RPMI7951 (cell line): ENCODE results near the gene OLFM2. TPM values are rescaled to one million over a fixed set of nuclear protein-coding genes. Genes with fewer than 3 reads are reported as not detected.

Experiments
- DNase-seq: peaks from one replicate; pipeline ENCODE4 v3.0.0-alpha.2; 2012; ENCODE audit warnings: low read depth
- total RNA-seq: library from RNA; depleted of rRNA; stranded (reverse); fragments of >200 nt; shearing (Covaris generic); gene quantifications from 2 replicates; pipeline ENCODE4 v1.2.3, GENCODE V29; 2014

Gene OLFM2
- total RNA-seq, 1 experiment from 2014 or later, result 1.4 TPM

DNA sequence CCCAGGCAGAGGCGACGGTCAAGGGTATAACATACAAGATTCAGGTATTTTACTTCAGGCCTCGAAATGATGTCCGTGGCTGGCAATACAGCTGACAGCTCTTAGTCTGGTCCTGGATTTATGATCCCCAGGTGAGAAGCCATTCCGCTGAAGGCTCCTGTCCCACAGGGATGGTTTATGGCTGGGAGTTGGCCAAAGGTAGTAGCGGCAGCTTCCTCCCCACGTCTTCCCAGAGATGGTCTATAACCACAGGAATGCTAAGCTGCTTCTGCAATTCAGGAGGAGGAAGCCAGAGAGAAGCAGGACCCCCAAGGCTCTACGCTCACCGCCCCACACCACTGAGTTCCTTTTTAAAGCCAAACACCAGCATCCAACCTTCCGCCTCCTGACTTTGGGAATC is 27.1 kb downstream of the OLFM2 start:
- DNase-seq, result no peak

DNA sequence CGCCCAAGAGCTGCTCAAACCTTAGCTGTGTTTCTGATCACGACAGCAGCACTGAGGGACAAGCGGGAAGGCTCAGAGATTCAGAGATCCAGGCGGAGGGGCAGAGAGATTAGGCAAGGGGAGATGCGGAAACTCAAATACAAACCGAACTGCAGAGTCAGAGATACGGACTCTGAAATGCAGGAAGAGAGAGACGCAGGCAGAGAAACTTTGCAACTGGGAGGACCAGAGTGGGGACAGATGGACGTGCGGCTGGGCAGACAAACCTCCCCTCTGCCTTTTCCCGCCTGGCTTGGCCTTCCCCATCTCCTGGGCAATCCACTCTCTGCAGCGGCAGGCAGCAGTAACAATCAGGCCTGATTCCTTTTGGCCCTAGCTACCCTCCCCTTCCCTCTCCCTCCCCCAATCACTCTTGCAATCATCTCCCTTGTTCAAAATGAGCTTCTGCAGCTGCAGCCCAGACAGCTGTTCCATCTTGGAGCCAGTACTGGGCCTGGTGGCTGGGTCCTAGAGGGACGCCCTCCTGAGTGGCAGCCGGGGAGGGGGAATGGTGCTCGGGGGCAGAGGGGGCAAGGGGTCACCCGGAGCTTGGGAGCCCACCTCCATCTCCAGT is 29.7 kb downstream of the OLFM2 start:
- no peak for DNase-seq

DNA sequence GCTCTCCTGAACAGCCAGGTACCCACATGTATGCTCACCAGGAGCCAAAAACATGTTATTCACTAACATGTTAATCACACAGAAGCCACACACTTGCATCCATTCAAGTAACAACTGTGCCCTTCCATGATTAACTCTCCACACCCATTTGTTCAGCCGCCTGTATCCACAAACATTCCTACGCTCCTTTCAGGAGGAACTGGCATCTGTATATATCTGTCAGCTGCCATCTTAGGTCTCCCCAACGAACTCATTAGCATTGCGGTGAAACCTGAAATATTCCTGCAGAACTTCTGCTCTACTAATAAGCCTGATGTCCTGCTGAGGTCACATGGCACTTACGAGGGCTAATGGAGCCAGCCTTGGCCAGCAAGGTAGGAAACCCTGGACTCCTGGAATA is 33.0 kb downstream of the OLFM2 start:
- no peak for DNase-seq

DNA sequence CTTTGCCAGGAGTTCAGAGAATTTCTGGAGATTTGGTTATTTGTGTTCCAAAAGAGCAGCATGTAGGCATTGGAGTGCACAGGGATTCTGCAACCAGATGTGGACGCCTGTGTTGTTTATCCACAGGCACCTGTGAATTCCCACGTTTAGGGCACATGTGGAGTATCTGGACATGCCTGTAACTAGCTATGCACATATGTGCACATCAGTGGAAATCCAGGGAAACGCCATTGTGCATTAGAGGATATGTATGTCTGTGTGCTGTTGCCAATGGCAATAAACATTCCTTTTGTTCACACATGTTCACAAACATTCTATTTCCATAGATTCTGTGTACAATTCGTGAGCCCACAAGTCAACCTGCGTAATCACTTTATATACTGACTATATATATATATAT is 34.7 kb downstream of the OLFM2 start:
- DNase-seq, result no peak

DNA sequence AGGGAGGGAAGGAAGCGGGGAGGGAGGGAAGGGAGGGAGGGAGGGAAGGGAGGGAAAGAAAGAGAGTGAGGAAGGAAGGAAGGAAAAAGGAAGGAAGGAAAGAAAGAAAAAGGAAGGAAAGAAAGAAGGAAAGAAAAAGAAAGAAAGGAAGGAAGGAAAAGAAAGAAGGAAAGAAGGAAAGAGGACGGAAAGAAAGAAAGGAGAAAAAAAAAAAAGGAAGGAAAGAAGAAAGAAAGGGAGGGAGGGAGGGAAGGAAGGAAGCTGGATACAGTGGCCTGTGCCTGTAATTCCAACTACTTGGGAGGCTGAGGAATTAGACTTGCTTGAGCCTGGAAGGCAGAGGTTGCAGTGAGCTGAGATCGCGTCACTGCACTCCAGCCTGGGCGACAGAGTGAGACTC is 35.3 kb downstream of the OLFM2 start:
- DNase-seq, result no peak

DNA sequence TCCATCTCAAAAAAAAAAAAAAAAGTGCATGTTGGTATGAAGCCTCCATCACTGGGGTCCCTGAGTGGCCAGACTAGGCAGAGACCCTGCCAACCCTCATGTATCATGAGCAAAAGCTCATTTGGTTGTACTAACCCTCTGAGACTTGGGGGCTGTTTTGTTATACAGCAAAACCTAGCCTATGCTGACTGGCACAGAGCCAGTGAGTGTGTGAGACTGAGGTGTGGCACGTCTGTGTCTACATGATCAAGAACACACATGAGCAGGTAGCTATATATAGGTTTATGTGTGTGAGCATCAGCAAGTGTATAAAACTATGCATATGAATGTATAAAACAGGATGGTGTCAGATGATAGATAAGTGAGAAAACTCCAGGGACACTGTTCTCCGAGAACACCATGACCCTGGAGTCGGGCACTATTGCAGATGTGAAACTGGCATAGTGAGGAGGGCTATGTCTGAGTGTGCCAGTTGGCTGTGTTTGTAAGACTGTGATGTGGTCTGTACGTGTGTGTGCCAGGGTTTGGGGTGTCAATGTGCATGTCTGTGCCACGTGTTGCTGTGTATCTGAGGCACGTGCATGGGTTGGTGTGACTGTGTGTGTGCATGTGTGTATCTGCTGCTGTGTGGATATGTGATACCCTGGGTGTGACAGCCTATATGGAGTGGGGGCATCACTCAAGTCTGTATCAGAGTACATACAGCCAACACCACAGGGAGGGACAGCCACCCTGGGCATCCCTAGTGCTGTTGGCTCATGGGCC is 44.5 kb downstream of the OLFM2 start:
- no peak for DNase-seq

DNA sequence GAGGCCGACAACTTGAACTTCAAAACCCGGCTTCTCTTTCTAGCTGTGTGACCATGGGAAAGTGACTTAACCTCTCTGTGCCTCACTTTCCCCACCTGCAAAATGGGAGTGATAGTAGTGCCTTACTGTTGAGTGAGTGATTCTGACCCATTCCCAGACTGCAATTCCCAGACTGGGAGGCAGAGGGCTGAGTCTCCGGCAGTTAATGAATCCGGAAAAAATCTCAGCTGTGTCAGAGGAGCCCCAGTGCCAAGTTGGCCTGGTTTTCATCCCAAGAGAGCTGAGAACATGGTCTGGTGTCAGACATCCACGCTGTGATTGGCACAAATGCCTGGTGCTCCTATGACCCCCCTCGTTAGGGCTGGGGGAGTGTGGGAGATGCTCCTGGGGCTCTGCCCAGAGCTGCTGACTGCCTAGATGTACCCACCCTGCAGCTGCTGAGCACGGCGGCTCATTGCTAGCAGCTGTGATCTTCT is 51.2 kb downstream of the OLFM2 start:
- DNase-seq, result no peak

DNA sequence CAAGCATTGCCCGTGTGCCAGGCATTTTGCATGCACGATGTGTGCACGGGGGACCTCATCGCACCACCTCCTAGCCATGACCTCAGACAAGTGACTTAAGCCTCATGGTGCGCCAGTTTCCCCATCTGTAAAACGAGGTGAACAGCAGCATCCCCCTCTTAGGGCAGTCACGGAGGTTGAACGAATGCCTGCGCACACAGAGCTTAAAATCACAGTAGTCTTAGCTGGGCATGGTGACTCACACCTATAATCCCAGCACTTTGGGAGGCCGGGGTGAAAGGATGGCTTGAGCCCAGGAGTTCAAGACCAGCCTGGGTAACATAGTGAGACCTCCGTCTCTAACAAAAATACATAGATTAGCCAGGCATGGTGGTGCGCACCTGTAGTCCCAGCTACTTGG is 52.6 kb downstream of the OLFM2 start:
- no peak for DNase-seq

DNA sequence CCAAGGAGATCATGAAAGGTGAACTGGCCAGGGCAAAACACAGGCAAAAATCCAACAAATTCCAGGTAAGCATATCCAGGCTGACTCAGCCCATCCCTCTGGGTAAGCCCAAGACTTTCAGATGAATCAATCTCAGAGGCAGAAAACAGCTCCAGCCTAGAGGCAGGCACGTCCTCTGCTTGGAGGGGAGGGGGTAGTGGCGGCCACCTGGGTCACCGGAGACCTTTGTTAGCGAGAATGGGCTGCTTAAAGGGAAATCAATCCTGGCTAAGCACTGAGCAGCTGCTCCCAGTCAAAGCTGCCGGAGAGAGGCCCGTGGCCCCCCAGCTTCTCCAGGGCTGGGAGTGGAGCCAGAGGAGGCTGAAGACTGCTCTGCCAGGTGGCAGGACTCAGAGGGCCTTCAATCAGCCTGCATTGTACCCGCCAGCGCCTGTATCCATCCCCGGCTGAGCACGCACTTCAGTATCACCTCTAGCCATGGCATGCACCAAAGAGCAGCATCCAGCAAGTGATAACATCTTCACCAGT is 53.0 kb downstream of the OLFM2 start:
- DNase-seq, result peak; percentile 13

DNA sequence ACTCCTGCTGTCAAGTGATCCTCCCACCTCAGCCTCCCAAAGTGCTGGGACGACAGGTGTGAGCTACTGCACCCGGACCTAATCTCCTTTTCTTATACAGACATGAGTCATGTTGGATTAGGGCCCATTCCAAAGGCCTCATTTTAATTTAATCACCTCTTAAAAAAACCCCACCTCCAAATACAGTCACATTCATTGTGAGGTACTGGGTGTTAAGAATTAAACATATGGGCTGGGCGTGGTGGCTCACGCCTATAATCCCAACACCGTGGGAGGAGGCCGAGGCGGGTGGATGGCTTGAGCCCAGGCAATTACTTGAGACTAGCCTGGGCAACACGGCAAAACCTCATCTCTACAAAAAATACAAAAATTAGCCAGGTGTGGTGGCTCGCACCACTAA is 54.6 kb downstream of the OLFM2 start:
- no peak for DNase-seq

DNA sequence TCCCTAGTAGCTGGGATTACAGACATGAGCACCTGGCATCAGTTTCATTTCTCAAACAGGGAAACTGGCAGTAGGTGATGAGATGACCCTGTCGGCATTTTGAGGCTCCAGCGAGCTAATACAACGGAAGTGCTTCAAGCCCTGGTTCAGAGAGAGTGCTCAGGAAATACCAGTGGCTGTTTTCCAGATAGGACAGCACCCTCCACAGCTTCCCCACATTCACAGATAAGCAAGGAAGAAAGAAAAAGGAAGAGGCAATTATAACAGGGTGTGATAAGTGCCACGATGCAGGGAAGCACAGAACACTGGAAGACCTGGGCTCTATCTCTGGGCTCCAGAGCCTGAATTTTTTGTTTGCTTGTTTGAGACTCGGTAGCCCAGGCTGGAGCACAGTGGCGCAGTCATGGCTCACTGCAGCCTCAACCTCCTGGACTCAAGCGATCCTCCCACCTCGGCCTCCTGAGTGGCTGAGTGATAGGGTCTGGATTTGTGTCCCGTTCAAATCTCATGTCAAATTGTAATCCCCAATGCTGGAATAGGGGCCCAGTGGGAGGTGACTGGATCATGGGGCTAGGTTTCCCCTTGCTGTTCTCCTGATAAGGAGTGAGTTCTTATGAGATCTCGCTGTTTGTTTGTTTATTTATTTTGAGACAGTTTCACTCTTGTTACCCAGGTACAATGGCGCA is 57.7 kb downstream of the OLFM2 start:
- DNase-seq, result peak; percentile 35

DNA sequence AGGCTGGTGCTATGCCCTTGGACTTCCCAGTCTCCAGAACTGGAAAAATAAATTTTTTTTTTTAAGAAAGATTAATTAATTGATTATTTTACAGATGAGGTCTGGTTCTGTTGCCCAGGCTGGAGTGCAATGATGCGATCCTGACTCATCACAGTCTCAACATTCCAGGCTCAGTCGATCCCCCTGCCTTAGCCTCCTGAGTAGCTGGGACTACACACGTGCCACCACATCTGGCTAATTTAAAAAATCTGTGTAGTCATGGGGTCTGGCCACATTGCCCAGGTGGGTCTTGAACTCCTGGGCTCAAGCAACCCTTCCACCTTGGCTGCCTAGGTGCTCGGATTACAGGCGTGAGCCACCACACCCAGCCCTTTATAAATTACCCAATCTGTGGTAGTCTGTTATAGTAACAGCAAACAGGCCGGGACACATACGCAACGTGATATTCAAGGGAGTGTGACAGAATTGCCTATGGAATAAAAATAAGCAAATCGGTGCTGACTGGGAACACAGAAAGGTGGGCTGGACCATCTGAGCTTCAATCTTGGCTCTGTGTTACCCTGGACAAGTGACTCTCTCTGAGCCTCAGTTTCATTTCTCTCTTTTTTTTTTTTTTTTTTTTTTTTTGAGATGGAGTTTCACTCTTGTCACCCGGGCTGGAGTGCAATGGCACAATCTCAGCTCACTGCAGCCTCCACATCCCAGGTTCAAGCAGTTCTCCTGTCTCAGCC is 58.4 kb downstream of the OLFM2 start:
- peak; percentile 66 for DNase-seq

DNA sequence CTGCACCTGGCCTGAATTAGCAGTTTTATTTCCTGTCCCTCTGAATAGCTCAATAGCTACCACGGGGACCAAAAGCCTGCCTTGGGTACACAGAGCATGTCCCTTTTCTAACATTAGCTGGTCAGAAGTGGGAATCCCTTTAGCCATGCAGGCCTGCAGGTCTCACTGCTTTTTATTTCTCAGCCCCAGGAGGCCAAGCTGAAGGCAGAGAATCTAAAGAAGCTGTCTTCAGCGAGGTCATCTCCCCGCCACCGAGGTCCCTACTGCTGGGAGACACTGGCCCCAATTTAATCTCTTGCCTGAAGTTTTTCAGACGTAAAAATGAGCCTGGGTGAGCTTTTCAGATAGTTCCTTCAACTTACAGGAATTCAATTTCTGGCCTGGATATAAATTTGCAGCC is 60.5 kb downstream of the OLFM2 start:
- no peak for DNase-seq

DNA sequence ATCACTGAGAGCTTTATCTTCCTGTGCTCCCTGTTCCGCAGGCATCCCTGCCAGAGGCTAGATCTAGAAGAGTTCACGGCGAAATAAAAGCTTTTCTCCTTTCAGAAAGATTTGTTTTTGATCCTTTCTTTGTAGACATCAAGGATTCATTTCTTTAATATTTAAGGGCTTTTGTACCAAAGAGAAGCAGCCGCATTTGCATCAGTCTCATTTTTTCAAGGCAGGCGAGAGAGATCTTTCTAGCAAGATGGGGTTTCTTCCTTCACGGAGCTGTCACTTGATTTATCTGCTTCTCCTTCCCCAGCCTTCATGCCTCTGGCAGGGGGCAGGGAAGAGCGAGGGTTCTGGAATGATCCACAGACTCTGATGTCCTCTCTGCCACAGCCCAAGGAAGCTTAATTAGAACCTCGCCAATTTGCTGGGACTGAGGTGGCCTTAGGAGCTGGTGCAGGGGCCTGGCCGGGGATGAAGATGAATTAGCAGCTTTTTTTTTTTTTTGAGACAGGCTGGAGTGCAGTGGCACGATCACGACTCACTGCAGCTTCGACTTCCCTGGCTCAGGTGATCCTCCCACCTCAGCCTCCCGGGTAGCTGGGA is 61.2 kb downstream of the OLFM2 start:
- no peak for DNase-seq

DNA sequence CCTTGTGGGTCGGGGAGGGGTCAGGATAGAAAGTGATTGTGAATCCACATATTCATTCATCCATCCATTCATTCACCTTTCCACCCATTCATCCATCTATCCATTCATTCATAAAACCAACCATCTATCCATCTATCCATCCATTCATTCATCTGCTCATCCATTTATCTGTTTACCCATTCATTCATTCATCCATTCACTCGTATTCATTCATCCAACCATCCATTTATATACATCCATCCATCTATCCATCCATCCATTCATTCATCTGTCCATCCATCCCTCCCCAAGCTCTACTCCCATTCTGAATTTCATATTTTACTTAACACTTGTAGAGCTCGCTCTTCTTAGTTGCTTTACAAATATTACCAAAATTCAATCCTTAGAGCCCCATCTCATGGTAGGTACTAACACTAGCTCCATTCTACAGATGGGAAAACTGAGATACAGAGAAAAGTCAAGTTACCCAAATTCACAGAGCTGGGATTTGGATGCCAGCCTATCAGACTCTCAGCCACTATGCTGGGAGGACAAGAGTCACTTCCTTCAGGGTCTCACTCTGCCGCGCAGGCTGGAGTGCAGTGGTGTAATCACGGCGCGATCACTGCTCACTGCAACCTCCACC is 63.6 kb downstream of the OLFM2 start:
- no peak for DNase-seq

DNA sequence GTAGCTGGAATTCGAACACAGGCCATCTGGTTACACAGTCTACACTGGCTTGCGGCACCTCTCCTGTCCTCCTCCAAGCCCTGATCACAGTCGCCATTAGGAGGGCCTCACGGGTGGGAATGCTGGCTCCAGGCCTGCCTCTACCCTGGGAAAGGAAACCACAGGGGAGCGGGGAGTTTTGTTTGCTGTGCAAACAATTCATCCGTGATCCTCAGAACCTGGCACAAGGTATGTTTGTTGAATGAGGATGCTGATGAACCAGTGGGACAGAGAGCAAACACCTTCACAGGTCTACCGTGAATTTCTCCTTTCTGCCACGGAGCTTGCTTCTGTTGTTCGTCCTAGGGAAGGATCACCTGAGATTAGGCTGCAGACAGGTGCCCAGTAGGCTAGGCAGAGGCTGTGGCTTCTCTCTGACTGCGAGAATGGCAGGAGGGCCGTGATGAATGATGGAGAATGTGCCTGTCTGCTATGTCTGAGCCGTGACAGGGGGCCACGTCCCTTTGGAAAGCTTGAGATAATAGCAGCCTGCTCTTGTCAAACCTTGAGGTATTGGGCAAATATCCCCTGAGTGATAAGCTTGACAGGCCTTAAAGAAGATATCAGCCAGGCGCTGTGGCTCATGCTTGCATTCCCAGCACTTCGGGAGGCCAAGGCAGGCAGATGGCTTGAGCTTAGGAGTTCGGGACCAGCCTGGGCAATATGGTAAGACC is 64.5 kb downstream of the OLFM2 start:
- no peak for DNase-seq

DNA sequence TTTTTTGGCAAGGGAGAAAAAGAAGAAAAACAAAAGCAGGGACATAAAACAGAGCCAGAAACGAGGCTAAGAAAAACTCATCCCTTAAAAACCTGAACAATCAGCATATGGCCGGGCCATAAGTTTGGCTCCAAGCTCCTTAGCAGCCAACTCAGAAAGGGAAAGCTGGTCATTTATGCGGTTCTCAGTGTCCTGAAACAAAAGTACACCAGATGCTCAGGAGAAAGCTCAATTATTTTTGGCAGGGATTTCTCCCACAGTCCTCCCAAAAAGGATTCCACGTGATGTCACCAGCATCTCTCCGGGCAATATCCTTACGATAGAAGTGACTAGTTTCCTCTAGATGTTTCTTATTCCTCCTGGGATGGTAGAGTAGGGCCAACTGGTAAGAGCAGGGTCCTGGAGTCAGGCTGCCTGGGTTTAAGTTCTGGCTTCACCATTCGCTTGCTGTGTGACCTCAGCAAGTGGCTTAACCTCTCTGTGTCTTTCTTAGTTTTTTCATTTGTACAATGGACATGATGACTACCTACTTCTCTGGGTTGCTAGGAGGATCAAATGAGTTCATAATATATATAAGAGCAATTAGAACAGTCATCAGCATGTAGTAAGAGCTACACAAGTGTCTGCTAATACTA is 67.2 kb downstream of the OLFM2 start:
- DNase-seq, result no peak

DNA sequence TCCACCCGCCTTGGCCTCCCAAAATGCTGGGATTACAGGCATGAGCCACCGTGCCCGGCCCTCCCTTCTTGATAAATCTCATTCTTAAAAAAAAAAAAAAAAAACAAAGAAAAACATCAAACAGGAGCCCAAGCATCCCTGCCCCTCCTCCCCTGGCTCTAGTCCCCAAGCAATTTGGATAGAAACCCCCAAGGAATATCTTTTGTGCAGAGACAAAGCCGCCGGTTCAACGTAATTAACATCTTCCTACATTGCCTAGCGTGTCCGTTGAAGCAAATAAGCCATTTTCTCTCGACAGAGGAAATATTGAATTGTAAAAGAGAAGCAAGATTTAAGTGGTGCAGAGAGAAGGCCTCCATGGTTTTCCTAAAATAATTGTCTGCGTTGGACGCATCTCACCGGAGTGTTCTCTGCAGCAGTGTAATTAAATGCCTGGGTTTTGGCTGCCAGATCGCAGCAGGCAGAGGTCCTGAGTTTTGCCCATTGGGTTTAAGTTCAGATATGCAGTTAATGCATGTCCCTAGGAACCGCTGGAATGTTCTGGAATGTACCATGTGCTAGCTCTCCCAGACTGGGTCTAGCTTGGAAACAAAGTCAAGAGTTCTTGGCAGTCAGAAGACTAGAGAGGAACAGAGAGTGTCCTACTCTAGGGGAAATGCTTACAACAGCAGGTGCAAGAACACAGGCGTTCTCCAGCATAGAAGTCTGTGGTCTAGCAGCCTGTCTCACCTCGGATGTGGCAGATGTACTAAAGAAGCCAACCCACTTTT is 70.4 kb downstream of the OLFM2 start:
- DNase-seq, result no peak

DNA sequence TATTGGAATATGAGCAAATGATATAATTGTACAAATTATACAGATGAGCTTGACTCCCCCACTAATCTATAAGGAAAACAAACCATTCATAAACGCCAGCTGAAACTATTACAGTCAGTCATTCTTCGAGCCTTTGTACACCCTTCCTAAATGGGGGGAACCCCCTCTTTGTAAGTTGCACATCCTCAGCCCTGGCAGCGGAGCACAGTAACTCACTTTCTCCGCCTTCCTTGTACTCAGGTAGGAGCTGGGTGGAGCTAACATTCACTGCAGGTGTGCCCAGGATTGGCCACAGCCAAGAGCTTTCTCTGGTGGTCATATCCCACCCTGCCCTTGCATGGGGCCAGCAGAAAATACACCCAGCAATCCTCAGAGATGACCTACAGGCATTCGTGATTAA is 72.6 kb downstream of the OLFM2 start:
- no peak for DNase-seq
